Upper lobe of left lung (tissue), 6 donors: ENCODE data around the gene TFG. TPM values are rescaled to one million over a fixed set of nuclear protein-coding genes. Genes with fewer than 3 reads are reported as not detected.
A peak's percentile ranks its signal among the peaks of the same experiment; 100 is the strongest.

Experiments
- ATAC-seq, 2 donors: fragments of 200-7000 bp; cut with Tn5 transposase; one replicate each; pipeline ENCODE4 v1.9.1; 2022; ENCODE audit warnings: mild to moderate bottlenecking in 2 of 2, moderate library complexity in 2 of 2; ENCODE audit not compliant: low FRiP score in 2 of 2
- DNase-seq, 2 donors: peaks; one replicate each; pipeline ENCODE4 v3.0.0-alpha.2; 2019 to 2020
- H3K27ac ChIP-seq, 4 donors: fragments of 200-600 bp; sonication (generic); one replicate each; pipeline ENCODE4 v1.5.1; 2016 to 2019
- H3K27me3 ChIP-seq, 4 donors: fragments of 200-600 bp; sonication (generic); one replicate each; pipeline ENCODE4 v1.5.1; 2017 to 2019
- H3K36me3 ChIP-seq, 4 donors: fragments of 200-600 bp; sonication (generic); one replicate each; pipeline ENCODE4 v1.5.1; 2016 to 2019
- H3K4me1 ChIP-seq, 4 donors: fragments of 200-600 bp; sonication (generic); one replicate each; pipeline ENCODE4 v1.5.1; 2018 to 2019
- H3K4me3 ChIP-seq, 4 donors: fragments of 200-600 bp; sonication (generic); one replicate each; pipeline ENCODE4 v1.5.1; 2017 to 2019; ENCODE audit warnings: mild to moderate bottlenecking in 2 of 4, moderate library complexity in 1 of 4
- H3K9me3 ChIP-seq, 4 donors: fragments of 200-600 bp; sonication (generic); one replicate each; pipeline ENCODE4 v1.5.1; 2018 to 2019
- CTCF ChIP-seq, 6 experiments: fragments of 450-650 bp in 4 of 6; fragments of 200-600 bp in 2 of 6; sonication (generic) in 2 of 6; IDR thresholded peaks; one replicate each; pipeline ENCODE4 v1.5.1; 2016 to 2019; ENCODE audit warnings: antibody characterized with exemption in 6 of 6
- EP300 ChIP-seq, 4 donors: sonication (generic); formaldehyde crosslinking; IDR thresholded peaks; one replicate each; pipeline ENCODE4 v1.5.1; 2017; ENCODE audit warnings: antibody characterized with exemption in 4 of 4, control low read depth in 2 of 4
- POLR2A ChIP-seq, 4 donors: fragments of 450-650 bp; IDR thresholded peaks; one replicate each; pipeline ENCODE4 v1.5.1; 2016 to 2017; ENCODE audit warnings: antibody characterized with exemption in 4 of 4, mild to moderate bottlenecking in 2 of 4
- POLR2AphosphoS5 ChIP-seq, 2 donors: sonication (generic); formaldehyde crosslinking; IDR thresholded peaks; one replicate each; pipeline ENCODE4 v1.5.1; 2017; ENCODE audit warnings: antibody characterized with exemption in 2 of 2
- WGBS, 2 donors: methylation state at CpG; one replicate each; pipeline ENCODE4 v1.1.5; 2017 to 2018; 5-methylcytosine and 5-hydroxymethylcytosine counted together
- total RNA-seq, 6 donors: library from RNA; depleted of rRNA in 4 of 6; stranded (reverse); fragments of >200 nt in 4 of 6; gene quantifications; one replicate each; pipeline versions ENCODE4 v1.1.0 to v1.2.1, GENCODE V29; 2016 to 2021
- donor health status: DM: no; HTN: no; CAD: no; lungs with moderate emphysema.
- donor health status: DM: no; HTN: yes; CAD: no; lungs with severe emphysema.

Gene TFG
- total RNA-seq, 6 donors from 2014 or later, result 29.6 to 87.4 (median 55.9) TPM

DNA sequence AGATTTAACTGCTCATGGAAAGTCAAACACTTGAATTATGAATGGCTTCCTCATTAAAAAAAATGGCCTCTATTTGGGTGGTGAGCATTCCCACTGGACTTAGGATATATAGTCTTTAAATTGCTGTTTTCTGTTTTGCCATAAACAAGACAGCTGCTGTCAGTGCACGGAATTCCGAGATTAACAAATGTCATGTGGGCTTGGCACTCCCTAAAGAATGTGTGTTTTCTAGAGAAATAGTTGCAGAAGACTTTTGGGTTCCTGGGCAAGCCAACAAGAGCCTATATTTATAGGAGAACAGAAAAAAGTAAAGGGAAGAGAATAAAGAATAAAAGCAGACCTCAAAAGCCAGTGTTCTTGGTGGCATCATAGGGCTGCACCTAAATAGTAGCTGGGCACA is 13.6 kb upstream of the TFG start:
- Histone ChIP-seq H3K27ac (no peak overlapping the region), H3K36me3 (no peaks in the 10 kb centered on the region), H3K27me3 (no peaks in the 10 kb centered on the region), H3K4me3 (no peak overlapping the region), H3K4me1 (no peaks in the 10 kb centered on the region), H3K9me3 (no peaks in the 10 kb centered on the region)
- 74 to 85% methylated on average over 2 of the region's 2 CpGs for WGBS, 2 donors
- no peak for ATAC-seq
- no peak for DNase-seq
- no peak for TF ChIP-seq POLR2A (IDR thresholded peaks at IDR 0.05)

DNA sequence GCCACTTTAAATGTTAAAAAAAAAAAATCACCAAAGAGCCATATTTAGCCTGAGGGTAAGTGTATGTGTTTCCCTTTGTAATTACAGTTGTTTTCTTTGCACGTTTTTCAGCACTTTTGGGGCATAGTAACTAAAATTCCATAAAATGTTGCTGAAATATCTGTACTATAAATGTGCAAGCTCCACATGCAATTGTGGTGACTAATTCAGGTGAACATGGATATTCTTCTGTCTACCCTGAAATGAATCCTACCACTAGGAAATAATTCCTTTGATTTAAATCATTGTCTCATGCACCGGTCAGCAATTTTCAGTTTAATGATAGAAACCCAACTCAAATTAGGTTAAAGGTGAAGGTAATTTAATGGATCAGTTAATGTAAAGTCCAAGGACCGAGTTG is 13.1 kb upstream of the TFG start:
- DNase-seq, result no peak
- TF ChIP-seq POLR2AphosphoS5 (IDR thresholded peaks at IDR 0.05) (no peak), EP300 (IDR thresholded peaks at IDR 0.05) (no peak), POLR2A (IDR thresholded peaks at IDR 0.05) (no peak), CTCF (IDR thresholded peaks at IDR 0.05) (no peak)
- H3K4me1 ChIP-seq, result no peaks in the 10 kb centered on the region
- H3K36me3 ChIP-seq, result no peaks in the 10 kb centered on the region
- no peaks in the 10 kb centered on the region for H3K9me3 ChIP-seq
- H3K4me3 ChIP-seq, result no peak overlapping the region
- 84 to 85% methylated on average over 3 of the region's 3 CpGs for WGBS, 2 donors
- no peak for ATAC-seq
- no peak overlapping the region for H3K27ac ChIP-seq
- H3K27me3 ChIP-seq, result no peaks in the 10 kb centered on the region

DNA sequence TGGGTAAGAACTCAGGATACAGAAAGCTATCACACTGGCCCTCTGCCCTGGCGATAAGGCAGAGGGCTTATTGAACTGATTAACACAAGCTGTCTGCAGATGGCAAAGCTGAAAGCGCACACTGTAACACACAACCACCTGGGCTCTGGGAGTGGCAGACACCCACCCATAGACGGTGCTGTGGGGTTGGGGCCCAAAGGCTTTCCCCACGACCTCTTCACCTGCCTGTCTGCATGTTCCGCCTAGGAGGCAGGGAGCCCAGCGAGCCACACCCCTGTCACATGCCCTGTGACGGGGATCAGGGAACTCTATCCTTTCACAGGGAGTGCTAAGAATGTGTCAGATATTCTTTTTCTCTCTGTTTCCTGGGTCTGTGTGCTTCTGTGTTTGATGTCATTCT is 12.1 kb upstream of the TFG start:
- no peaks in the 10 kb centered on the region for H3K27me3 ChIP-seq
- no peaks in the 10 kb centered on the region for H3K4me1 ChIP-seq
- no peaks in the 10 kb centered on the region for H3K36me3 ChIP-seq
- DNase-seq (peak in 1 of 2 donors; percentile 20), ATAC-seq (no peak)
- H3K27ac ChIP-seq, result no peak overlapping the region
- H3K4me3 ChIP-seq, result no peak overlapping the region
- TF ChIP-seq CTCF (IDR thresholded peaks at IDR 0.05), result no peak
- 88 to 91% methylated on average over 2 to 7 of the region's 7 CpGs for WGBS, 2 donors
- H3K9me3 ChIP-seq, result no peaks in the 10 kb centered on the region

DNA sequence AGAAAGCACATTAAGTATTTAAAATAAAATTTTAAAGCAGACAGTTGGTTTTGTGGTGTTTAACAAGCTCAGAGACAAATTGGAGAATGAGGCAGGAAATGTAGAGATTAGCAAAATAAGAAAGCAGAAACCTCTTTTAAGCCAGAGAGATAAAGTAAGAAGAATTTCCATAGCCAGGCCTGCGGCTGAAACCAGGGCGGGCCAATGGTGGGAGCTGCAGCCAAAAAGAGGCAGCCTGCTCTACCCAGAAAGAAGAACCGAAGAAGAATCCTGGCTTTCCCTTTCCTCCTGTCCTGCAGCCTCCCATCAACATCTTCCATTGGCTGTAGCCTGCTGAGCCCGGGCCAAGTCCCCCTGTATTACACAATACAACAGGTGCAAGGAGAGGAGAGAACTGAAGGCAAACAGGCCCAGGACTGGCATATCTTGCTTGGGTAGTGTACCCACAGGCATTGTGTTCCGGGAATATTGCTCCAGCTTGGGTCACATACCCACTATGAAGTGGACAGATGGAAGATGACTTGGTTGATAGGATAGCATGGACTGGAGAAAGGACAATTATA is 11.5 kb upstream of the TFG start:
- Histone ChIP-seq H3K36me3 (no peaks in the 10 kb centered on the region), H3K9me3 (no peaks in the 10 kb centered on the region), H3K27me3 (no peaks in the 10 kb centered on the region), H3K4me1 (no peaks in the 10 kb centered on the region), H3K4me3 (no peak overlapping the region), H3K27ac (no peak overlapping the region)
- DNase-seq (no peak), ATAC-seq (no peak)
- TF ChIP-seq POLR2A (IDR thresholded peaks at IDR 0.05) (no peak), EP300 (IDR thresholded peaks at IDR 0.05) (no peak), POLR2AphosphoS5 (IDR thresholded peaks at IDR 0.05) (no peak), CTCF (IDR thresholded peaks at IDR 0.05) (no peak)
- 77% methylated on average over 5 of the region's 5 CpGs for WGBS, 2 donors

DNA sequence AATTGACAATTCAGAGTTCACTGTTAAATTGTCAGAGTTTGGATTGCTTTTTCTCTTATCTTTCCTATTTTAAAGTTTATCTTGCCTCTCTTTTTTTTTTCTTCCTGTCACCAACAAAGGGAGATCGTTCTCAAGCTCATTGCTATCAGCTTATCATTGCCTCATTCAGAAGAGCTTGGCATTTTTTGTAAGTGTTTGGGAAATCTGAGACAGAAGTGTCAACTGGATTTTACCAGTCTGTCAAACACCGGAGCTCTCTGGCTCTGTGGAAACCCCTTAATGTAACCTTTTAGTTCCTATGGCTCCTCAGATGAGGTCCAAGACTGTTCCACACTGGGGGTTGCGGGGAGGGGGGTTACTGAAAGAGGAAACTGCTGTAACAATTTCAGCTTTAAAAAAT is 10.6 kb upstream of the TFG start:
- no peaks in the 10 kb centered on the region for H3K4me1 ChIP-seq
- TF ChIP-seq POLR2A (IDR thresholded peaks at IDR 0.05) (no peak), EP300 (IDR thresholded peaks at IDR 0.05) (no peak), POLR2AphosphoS5 (IDR thresholded peaks at IDR 0.05) (no peak), CTCF (IDR thresholded peaks at IDR 0.05) (no peak)
- DNase-seq (no peak), ATAC-seq (no peak)
- H3K4me3 ChIP-seq, result no peak overlapping the region
- H3K36me3 ChIP-seq, result no peaks in the 10 kb centered on the region
- H3K27me3 ChIP-seq, result no peaks in the 10 kb centered on the region
- 33 to 50% methylated on average over 3 of the region's 3 CpGs for WGBS, 2 donors
- H3K27ac ChIP-seq, result no peak overlapping the region
- H3K9me3 ChIP-seq, result no peaks in the 10 kb centered on the region
